ENCODE data around the gene JMJD4. TPM values are rescaled to one million over a fixed set of nuclear protein-coding genes. Genes with fewer than 3 reads are reported as not detected.
A peak's percentile ranks its signal among the peaks of the same experiment; 100 is the strongest.

JMJD4 gene
- 10 to 100 TPM; 19.4 to 21.8 TPM for total RNA-seq
- polyA plus RNA-seq (2013, experiment 1 of 2), result 14.3 TPM
- polyA plus RNA-seq (2013, experiment 2 of 2), result 13.4 TPM
- long read RNA-seq, experiment 1, transcript JMJD4-201 (6 exons, 2,595 nt), result major isoform, 5 of 12 reads
- long read RNA-seq, experiment 1, partial matches to known transcripts, result 1 of 12 reads
- long read RNA-seq, experiment 1, other reads (novel, unspliced or antisense), result 6 of 12 reads
- long read RNA-seq, experiment 2, transcript JMJD4-201 (6 exons, 2,595 nt), result major isoform, 29 of 38 reads
- long read RNA-seq, experiment 2, partial matches to known transcripts, result 2 of 38 reads
- long read RNA-seq, experiment 2, other reads (novel, unspliced or antisense), result 7 of 38 reads
- long read RNA-seq, experiment 3, transcript JMJD4-201 (6 exons, 2,595 nt), result major isoform, 89 of 133 reads
- long read RNA-seq, experiment 3, transcript JMJD4-202 (6 exons, 2,502 nt), result minor isoform, 5 of 133 reads
- long read RNA-seq, experiment 3, partial matches to known transcripts, result 5 of 133 reads
- long read RNA-seq, experiment 3, other reads (novel, unspliced or antisense), result 33 of 133 reads
- long read RNA-seq, experiment 4, transcript JMJD4-201 (6 exons, 2,595 nt), result major isoform, 40 of 55 reads
- long read RNA-seq, experiment 4, partial matches to known transcripts, result 0 of 55 reads
- long read RNA-seq, experiment 4, other reads (novel, unspliced or antisense), result 11 of 55 reads

DNA sequence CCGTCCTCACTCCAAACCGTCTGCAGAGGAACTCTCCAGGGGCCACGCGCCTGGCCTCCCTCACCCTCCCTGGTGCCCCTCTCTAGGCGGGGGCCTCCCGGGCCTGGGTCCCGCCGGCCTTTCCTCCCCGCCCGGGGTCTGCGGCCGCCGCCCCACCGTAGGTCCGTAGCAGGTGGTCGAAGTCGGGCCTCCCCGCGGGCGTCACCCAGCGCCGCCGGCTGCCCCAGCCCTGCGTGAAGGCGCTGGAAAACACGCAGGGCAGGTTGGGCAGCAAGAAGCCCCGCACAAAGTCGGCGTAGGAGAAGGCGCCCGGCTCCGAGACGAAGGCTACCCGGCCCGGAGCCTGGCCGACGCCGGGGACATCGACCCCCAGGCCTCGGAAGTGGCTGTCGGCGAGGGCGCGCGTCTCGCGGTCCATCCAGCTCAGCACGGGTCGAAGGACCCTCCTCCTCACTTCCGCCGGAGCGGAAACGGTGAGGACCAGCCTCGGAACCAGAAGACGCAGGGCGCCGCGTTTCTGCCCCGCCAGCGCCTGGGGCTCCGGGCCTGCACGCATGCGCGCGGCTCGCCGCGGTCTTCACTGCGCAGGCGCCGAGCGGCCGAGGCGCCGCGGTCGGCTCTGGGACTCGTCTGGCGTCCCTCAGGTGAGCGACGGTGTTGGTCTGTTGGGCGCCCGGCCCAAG lies at the start of gene JMJD4, which contains the start of gene SNAP47:
JMJD4 (minus strand) TSS at position 447 of the 683 bp plus-strand sequence; CDS start at position 418, 29 bp downstream.
SNAP47 (plus strand) TSS at position 580 of the 683 bp plus-strand sequence. CDS start 12,302 bp downstream, outside the sequence.
- DNase-seq, result peak; percentile 97
- Mint-ChIP-seq H3K36me3 (ENCODE audit: low read depth) (peaks cover 13% of the 10 kb centered on the region), H3K27me3 (ENCODE audit: insufficient read depth) (no peaks in the 10 kb centered on the region), H3K9me3 (no peaks in the 10 kb centered on the region), H3K4me3 (peak within 1 kb of the TSS; percentile 83), H3K27ac (peak within 1 kb of the TSS; percentile 86), H3K4me1 (peaks cover 9% of the 10 kb centered on the region)
- Histone ChIP-seq H3K27me3 (ENCODE audit: control insufficient read depth, insufficient read depth, low read length, poor library complexity, severe bottlenecking) (no peaks in the 10 kb centered on the region), H3K4me1 (ENCODE audit: control insufficient read depth, insufficient read depth, low read length) (no peaks in the 10 kb centered on the region), H3K27ac (ENCODE audit: low read depth, low read length) (no peak within 1 kb of the TSS), H3K4me3 (ENCODE audit: low read length) (peak within 1 kb of the TSS; percentile 92), H3K9me3 (ENCODE audit: control insufficient read depth, low read length) (no peaks in the 10 kb centered on the region), H3K9ac (ENCODE audit: extremely low read depth, low read length, poor library complexity, severe bottlenecking) (peak within 1 kb of the TSS; percentile 77), H3K36me3 (ENCODE audit: control insufficient read depth, insufficient read depth, low read length) (peaks cover 14% of the 10 kb centered on the region)
- no peak for TF ChIP-seq CTCF (conservative IDR thresholded peaks at IDR 0.05)
- WGBS, 2 experiments (ENCODE audit: insufficient coverage in 1 of 2, insufficient read length in 1 of 2), result 0% methylated on average over 17 to 83 of the region's 83 CpGs

- H3K4me3 ChIP-seq (ENCODE audit: low read length), result no peak overlapping the region
- H3K4me3 Mint-ChIP-seq, result no peak overlapping the region
- H3K9me3 ChIP-seq (ENCODE audit: control insufficient read depth, low read length), result no peaks in the 10 kb centered on the region
- 91% methylated on average over 4 of the region's 4 CpGs; no CpG with 5 or more reads in 1 of the 2 experiments for WGBS, 2 experiments (ENCODE audit: insufficient coverage in 1 of 2, insufficient read length in 1 of 2)
- H3K27me3 ChIP-seq (ENCODE audit: control insufficient read depth, insufficient read depth, low read length, poor library complexity, severe bottlenecking), result peaks cover 19% of the 10 kb centered on the region
- DNase-seq, result peak; percentile 29
- peaks cover 10% of the 10 kb centered on the region for H3K36me3 Mint-ChIP-seq (ENCODE audit: low read depth)
- H3K4me1 Mint-ChIP-seq, result peaks cover 3% of the 10 kb centered on the region
- no peak for TF ChIP-seq CTCF (conservative IDR thresholded peaks at IDR 0.05)
- H3K27ac ChIP-seq (ENCODE audit: low read depth, low read length), result no peak overlapping the region
- H3K36me3 ChIP-seq (ENCODE audit: control insufficient read depth, insufficient read depth, low read length), result no peaks in the 10 kb centered on the region
- H3K9me3 Mint-ChIP-seq, result no peaks in the 10 kb centered on the region
- H3K27ac Mint-ChIP-seq, result no peak overlapping the region
- H3K4me1 ChIP-seq (ENCODE audit: control insufficient read depth, insufficient read depth, low read length), result no peaks in the 10 kb centered on the region
- H3K9ac ChIP-seq (ENCODE audit: extremely low read depth, low read length, poor library complexity, severe bottlenecking), result no peak overlapping the region
- peaks cover 23% of the 10 kb centered on the region for H3K27me3 Mint-ChIP-seq (ENCODE audit: insufficient read depth)
Measured at GRCh38 chr1:227782226-227782625, 47.1 kb upstream of the JMJD4 start.

- Mint-ChIP-seq H3K4me3 (no peak overlapping the region), H3K27ac (no peak overlapping the region), H3K4me1 (no peaks in the 10 kb centered on the region), H3K9me3 (no peaks in the 10 kb centered on the region), H3K36me3 (ENCODE audit: low read depth) (peaks cover 11% of the 10 kb centered on the region), H3K27me3 (ENCODE audit: insufficient read depth) (peaks cover 15% of the 10 kb centered on the region)
- Histone ChIP-seq H3K27ac (ENCODE audit: low read depth, low read length) (no peak overlapping the region), H3K9me3 (ENCODE audit: control insufficient read depth, low read length) (no peaks in the 10 kb centered on the region), H3K9ac (ENCODE audit: extremely low read depth, low read length, poor library complexity, severe bottlenecking) (no peak overlapping the region), H3K4me1 (ENCODE audit: control insufficient read depth, insufficient read depth, low read length) (no peaks in the 10 kb centered on the region), H3K36me3 (ENCODE audit: control insufficient read depth, insufficient read depth, low read length) (no peaks in the 10 kb centered on the region), H3K4me3 (ENCODE audit: low read length) (no peak overlapping the region), H3K27me3 (ENCODE audit: control insufficient read depth, insufficient read depth, low read length, poor library complexity, severe bottlenecking) (peaks cover 11% of the 10 kb centered on the region)
- peak; percentile 26 for DNase-seq
- 93 to 94% methylated on average over 7 to 15 of the region's 15 CpGs for WGBS, 2 experiments (ENCODE audit: insufficient coverage in 1 of 2, insufficient read length in 1 of 2)
- TF ChIP-seq CTCF (conservative IDR thresholded peaks at IDR 0.05), result no peak
Measured at GRCh38 chr1:227781314-227781930, 46.3 kb upstream of the JMJD4 start.

Measured in endodermal cell (in vitro differentiated cells).